Measurements from ENCODE around the gene KIF13A.

GRCh38 chr6:17828149-17828548 is 159.3 kb downstream of the KIF13A start:
- TF ChIP-seq CTCF (IDR thresholded peaks at IDR 0.05): no peak
- TF ChIP-seq EZH2phosphoT487 (IDR thresholded peaks at IDR 0.05): no peak
